ENCODE measurements around the gene EVX2. TPM values are rescaled to one million over a fixed set of nuclear protein-coding genes. Genes with fewer than 3 reads are reported as not detected.

EVX2 gene
- total and polyA plus RNA-seq, 9 of the 15 experiments (the other 6 are each of a cell fraction or from before 2014, with no cell fraction given), result not detected

GRCh38 chr2:176067589-176068418 is 16.0 kb downstream of the EVX2 start:
- Histone ChIP-seq H3K27me3 (ENCODE audit: control insufficient read depth in 2 of 2, insufficient read depth in 2 of 2, low read length in 2 of 2) (peaks cover 63% of the 10 kb centered on the region in 2 experiments), H3K4me1 (replicated peaks in 1 of 2; ENCODE audit: control insufficient read depth in 2 of 2, insufficient read depth in 2 of 2, low read length in 2 of 2) (peaks cover 0 to 24% of the 10 kb centered on the region in 2 experiments; a peak in 2 of 5 replicates), H3K9me3 (replicated peaks; ENCODE audit: control insufficient read depth, insufficient read depth, low read depth, low read length) (no peaks in the 10 kb centered on the region), H3K4me3 (no peak overlapping the region), H4K20me1 (replicated peaks; ENCODE audit: control insufficient read depth, insufficient read depth, low read length) (no peaks in the 10 kb centered on the region; the same call in 1 of the 2 replicates), H3K36me3 (ENCODE audit: control insufficient read depth, insufficient read depth, low read length) (no peaks in the 10 kb centered on the region), H3K79me2 (ENCODE audit: control insufficient read depth, insufficient read depth, low read length) (no peaks in the 10 kb centered on the region), H3K27ac (ENCODE audit: extremely low read depth, low read depth, low read length) (no peak overlapping the region), H2AFZ (ENCODE audit: low read depth, low read length) (peak overlapping the region; percentile 73; the same call in 1 of the 2 replicates), H3K4me2 (ENCODE audit: insufficient read depth, low read length) (0 out of 2 replicates have a peak overlapping the region, but pooled peaks have one; percentile 53), H3K9me1 (ENCODE audit: control insufficient read depth, insufficient read depth, low read length) (peaks cover 3% of the 10 kb centered on the region), H3K9ac (ENCODE audit: insufficient read depth in 1 of 2, low read depth in 2 of 2, low read length in 2 of 2) (no peak overlapping the region)
- no peak for TF ChIP-seq PPARD (CRISPR knock-in tag; IDR thresholded peaks at IDR 0.05)
- peak; percentile 23; the same call in 1 of the 2 replicates for TF ChIP-seq CEBPB (tag; IDR thresholded peaks at IDR 0.05)
- BruUV-seq (replicated peaks), result no TSS peak
- intact Hi-C loops (cut with micrococcal nuclease), result no loop called here
- DNase-seq (ENCODE audit: extremely low read depth in 1 of 4, low spot score in 3 of 4) (no peak), FAIRE-seq (no peak), ATAC-seq (peak; percentile 54)
- 36% methylated on average over 34 of the region's 38 CpGs for WGBS (ENCODE audit: insufficient coverage, low coverage, missing lambda C conversion rate)
- in situ Hi-C loops (cut with MboI), result no loop called here
- CTCF ChIA-PET (ENCODE audit: low intra/inter-chr PET ratio), result no interaction called here
- POLR2A ChIA-PET, result no interaction called here
